Activated T-helper 2 cell treated with anti-CD3 and anti-CD28 coated beads, Interferon-gamma antibody, Interleukin-2, Interleukin-4, amounts not matched to agents 10 μg/mL and 5 μg/mL and 100 μg/mL, durations not matched to agents 14 hours and 24 hours and 36 hours (primary cell): ENCODE measurements around the gene FMN2. TPM values are rescaled to one million over a fixed set of nuclear protein-coding genes. Genes with fewer than 3 reads are reported as not detected.

Source experiments
- DNase-seq: peaks from one replicate; pipeline ENCODE4 v3.0.0; 2021; ENCODE audit warnings: low spot score
- H3K27ac Mint-ChIP-seq: one replicate; pipeline ENCODE4 v1.8.0; 2021; ENCODE audit warnings: mixed read lengths
- H3K27me3 Mint-ChIP-seq: one replicate; pipeline ENCODE4 v1.8.0; 2021; ENCODE audit warnings: low read depth, mixed read lengths
- H3K36me3 Mint-ChIP-seq: one replicate; pipeline ENCODE4 v1.8.0; 2021; ENCODE audit warnings: low read depth, mixed read lengths
- H3K4me1 Mint-ChIP-seq: one replicate; pipeline ENCODE4 v1.8.0; 2021; ENCODE audit warnings: low read depth, mixed read lengths
- H3K4me3 Mint-ChIP-seq: one replicate; pipeline ENCODE4 v1.8.0; 2021; ENCODE audit warnings: low read depth, mild to moderate bottlenecking, moderate library complexity, mixed read lengths
- H3K9me3 Mint-ChIP-seq: one replicate; pipeline ENCODE4 v1.8.0; 2021; ENCODE audit warnings: mixed read lengths
- intact Hi-C: fragments of 100-400 bp; cut with micrococcal nuclease; formaldehyde crosslinking; loops from one replicate; pipeline ENCODE4 v1.15.1; 2023
- total RNA-seq: library from RNA; stranded (reverse); gene quantifications from 2 replicates; pipeline ENCODE4 v1.2.3, GENCODE V29; 2022

The FMN2 gene
- total RNA-seq, 1 donor from 2014 or later = not detected

- Mint-ChIP-seq H3K36me3 (no peaks in the 10 kb centered on the region), H3K27me3 (no peaks in the 10 kb centered on the region), H3K9me3 (peaks cover 3% of the 10 kb centered on the region), H3K27ac (no peak overlapping the region), H3K4me1 (no peaks in the 10 kb centered on the region), H3K4me3 (no peak overlapping the region)
- intact Hi-C loops = no loop called here
- no peak for DNase-seq
These were observed 432.8 kb downstream of the FMN2 start for GRCh38 chr1:240524356-240525069.
